ENCODE measurements around the gene SNTG2.

SNTG2 gene

GRCh38 chr2:1154710-1155594 lies 204.3 kb downstream of the SNTG2 start:
- DNase-seq, result no peak

- DNase-seq, result no peak
Measured at GRCh38 chr2:1156059-1156458, 205.4 kb downstream of the SNTG2 start.

GRCh38 chr2:1156531-1156930 lies 205.9 kb downstream of the SNTG2 start:
- DNase-seq, result no peak

- no peak for DNase-seq
Measured at GRCh38 chr2:1157107-1157506, 206.5 kb downstream of the SNTG2 start.

- DNase-seq, result no peak
Measured at GRCh38 chr2:1159013-1159412, 208.4 kb downstream of the SNTG2 start.

- DNase-seq, result no peak
Measured at GRCh38 chr2:1162246-1162645, 211.6 kb downstream of the SNTG2 start.

- DNase-seq, result no peak
Measured at GRCh38 chr2:1162768-1163584, 212.3 kb downstream of the SNTG2 start.

GRCh38 chr2:1166976-1167375 lies 216.3 kb downstream of the SNTG2 start:
- DNase-seq, result no peak

- DNase-seq, result no peak
Measured at GRCh38 chr2:1168846-1169245, 218.2 kb downstream of the SNTG2 start.

- DNase-seq, result no peak
Measured at GRCh38 chr2:1169291-1169949, 218.8 kb downstream of the SNTG2 start.

GRCh38 chr2:1170241-1170640 lies 219.6 kb downstream of the SNTG2 start:
- DNase-seq, result no peak

GRCh38 chr2:1170711-1171110 lies 220.1 kb downstream of the SNTG2 start:
- no peak for DNase-seq

- DNase-seq, result no peak
Measured at GRCh38 chr2:1173528-1173927, 222.9 kb downstream of the SNTG2 start.

- no peak for DNase-seq
Measured at GRCh38 chr2:1181893-1182292, 231.2 kb downstream of the SNTG2 start.

GRCh38 chr2:1183300-1183699 lies 232.7 kb downstream of the SNTG2 start:
- no peak for DNase-seq

- no peak for DNase-seq
Measured at GRCh38 chr2:1186421-1186820, 235.8 kb downstream of the SNTG2 start.

- no peak for DNase-seq
Measured at GRCh38 chr2:1187189-1187588, 236.5 kb downstream of the SNTG2 start.

- DNase-seq, result no peak
Measured at GRCh38 chr2:1192121-1192520, 241.5 kb downstream of the SNTG2 start.

- DNase-seq, result no peak
Measured at GRCh38 chr2:1193801-1194200, 243.2 kb downstream of the SNTG2 start.

- DNase-seq, result no peak
Measured at GRCh38 chr2:1203772-1204171, 253.1 kb downstream of the SNTG2 start.

GRCh38 chr2:1205853-1206252 lies 255.2 kb downstream of the SNTG2 start:
- no peak for DNase-seq

- DNase-seq, result no peak
Measured at GRCh38 chr2:1207962-1208510, 257.4 kb downstream of the SNTG2 start.

- DNase-seq, result no peak
Measured at GRCh38 chr2:1208522-1208921, 257.9 kb downstream of the SNTG2 start.
